ENCODE results near the gene CAV2.

CAV2 gene

GRCh38 chr7:116547347-116547746, 47.8 kb downstream of the CAV2 start:
- no peak for DNase-seq (ENCODE audit: low read depth)

GRCh38 chr7:116548506-116548905, 49.0 kb downstream of the CAV2 start:
- no peak for DNase-seq (ENCODE audit: low read depth)

GRCh38 chr7:116549370-116549769, 49.8 kb downstream of the CAV2 start:
- no peak for DNase-seq (ENCODE audit: low read depth)

GRCh38 chr7:116551692-116552091, 52.2 kb downstream of the CAV2 start:
- DNase-seq (ENCODE audit: low read depth) = no peak

- no peak for DNase-seq (ENCODE audit: low read depth)
These were observed 53.1 kb downstream of the CAV2 start for GRCh38 chr7:116552602-116553001.

DNA sequence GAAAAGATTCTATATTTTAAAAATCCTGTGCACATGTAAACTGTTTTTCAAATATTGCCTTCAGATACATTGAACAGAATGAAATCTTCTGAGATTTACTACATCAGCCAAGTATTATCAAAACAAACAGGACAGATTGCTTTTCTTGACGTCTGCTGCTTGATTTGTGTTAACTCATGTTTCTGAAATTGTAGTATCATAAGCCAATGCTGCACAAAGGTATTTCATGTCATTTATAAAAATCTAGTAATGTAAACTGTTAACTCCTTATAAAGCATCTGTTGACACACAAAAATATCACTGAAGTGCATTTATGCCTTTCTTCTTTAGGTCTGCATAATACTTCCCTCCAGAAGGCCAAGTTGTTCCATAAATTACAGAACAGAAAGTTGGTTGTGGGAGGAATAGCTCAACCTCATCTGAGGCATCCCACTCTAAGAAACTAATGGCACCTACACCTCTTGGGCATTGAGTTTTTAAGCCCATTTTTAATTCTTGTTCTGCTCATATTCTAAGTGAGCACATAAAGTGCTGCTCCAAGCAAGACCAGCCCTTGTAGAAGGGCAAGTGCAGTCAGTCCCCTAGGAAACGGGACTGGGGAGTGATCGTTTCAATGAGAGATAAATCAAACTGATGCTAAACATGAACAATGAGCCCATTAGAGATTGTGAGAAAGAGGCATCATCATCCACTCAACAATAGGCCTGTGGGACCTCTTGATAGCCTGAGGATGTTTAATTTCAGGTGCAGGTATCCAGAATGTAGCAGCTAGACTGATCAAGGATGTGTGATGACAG, 53.8 kb downstream of the CAV2 start:
- no peak for DNase-seq (ENCODE audit: low read depth)

DNA sequence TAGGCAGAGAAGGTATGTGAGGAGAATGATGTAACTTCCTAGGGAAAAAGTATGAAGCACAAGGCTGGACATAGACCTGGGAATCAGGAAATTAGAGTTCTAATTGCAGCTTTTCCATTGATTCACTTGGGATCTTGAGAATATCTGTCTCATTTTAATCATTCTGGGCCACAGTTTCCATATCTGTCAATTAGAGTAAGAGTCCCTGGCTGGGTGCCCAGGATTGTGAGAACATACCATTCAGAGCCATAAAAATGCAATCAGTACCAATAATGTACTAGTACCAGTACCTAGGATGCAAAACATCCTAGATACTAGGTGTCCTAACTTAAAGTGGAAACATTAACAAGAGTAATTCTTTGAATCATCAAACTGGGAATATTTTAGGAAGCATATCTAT, 54.9 kb downstream of the CAV2 start:
- DNase-seq (ENCODE audit: low read depth) = no peak

DNA sequence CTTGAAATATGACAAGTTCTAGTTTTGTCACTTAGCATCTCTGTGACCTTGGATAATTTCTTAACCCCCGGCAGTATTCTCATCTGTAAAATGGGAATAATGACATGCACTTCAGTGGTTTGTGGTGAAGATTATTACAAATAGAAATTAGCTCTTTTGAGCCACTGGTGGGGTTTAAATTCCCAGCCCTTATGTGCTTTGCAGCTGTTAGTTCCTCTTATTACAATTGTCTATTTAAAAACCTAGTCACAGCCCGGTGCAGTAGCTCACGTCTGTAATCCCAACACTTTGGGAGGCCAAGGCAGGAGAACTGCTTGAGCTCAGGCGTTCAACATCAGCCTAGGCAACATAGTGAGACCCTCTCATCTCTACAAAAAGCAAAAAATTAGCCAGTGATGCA, 55.4 kb downstream of the CAV2 start:
- DNase-seq (ENCODE audit: low read depth) = no peak

- no peak for DNase-seq (ENCODE audit: low read depth)
These were observed 57.6 kb downstream of the CAV2 start for GRCh38 chr7:116557066-116557585.

DNA sequence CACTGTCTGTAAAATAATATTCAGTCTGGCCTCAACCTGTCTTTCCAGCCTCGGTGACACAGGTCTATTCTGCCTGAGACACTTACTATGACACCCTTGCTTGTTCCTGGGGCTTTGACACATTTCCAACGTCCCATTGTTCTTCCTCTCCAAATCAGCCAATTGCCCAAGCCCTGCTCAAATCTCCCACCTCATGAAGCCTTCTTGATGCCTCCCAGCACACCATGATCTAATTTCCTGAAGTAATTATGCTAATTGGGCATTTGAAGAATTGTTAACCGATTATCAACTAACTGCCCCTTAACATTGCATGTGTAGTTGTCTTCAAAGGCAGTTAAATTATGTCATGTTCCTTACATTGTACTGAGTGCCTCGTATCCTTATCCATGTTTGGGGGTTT, 58.4 kb downstream of the CAV2 start:
- no peak for DNase-seq (ENCODE audit: low read depth)

Data from activated gamma-delta T cell treated with anti-CD3 and anti-CD28 coated beads, Interleukin-2, amount 50 U/mL, for 16 hours (primary cell).